Measurements from ENCODE around the gene CPOX. TPM values are rescaled to one million over a fixed set of nuclear protein-coding genes. Genes with fewer than 3 reads are reported as not detected.

CPOX gene
- total RNA-seq, 1 experiment from 2014 or later, result 24.7 TPM

- no peaks in the 10 kb centered on the region for H3K27me3 ChIP-seq (ENCODE audit: insufficient read depth, low read length)
- no peaks in the 10 kb centered on the region for H4K20me1 ChIP-seq (ENCODE audit: control insufficient read depth, insufficient read depth, insufficient read length)
- H3K4me3 Mint-ChIP-seq, result no peak overlapping the region
- H3K18ac ChIP-seq (ENCODE audit: insufficient read length, low read depth, low read length), result no peak overlapping the region
- H3K9me3 ChIP-seq (ENCODE audit: control insufficient read depth, low read depth, low read length), result no peaks in the 10 kb centered on the region
- H3K27ac ChIP-seq (ENCODE audit: insufficient read length, low read depth, low read length), result no peak overlapping the region
- H3K9me3 Mint-ChIP-seq, result no peaks in the 10 kb centered on the region; a peak in 1 of 5 replicates
- H3K27ac Mint-ChIP-seq, result no peak overlapping the region
- no peaks in the 10 kb centered on the region for H3K79me2 ChIP-seq (ENCODE audit: insufficient read depth, low read length)
- no peaks in the 10 kb centered on the region for H3K36me3 Mint-ChIP-seq (ENCODE audit: insufficient read depth in 1 of 3, low read depth in 3 of 3)
- H4K91ac ChIP-seq (ENCODE audit: insufficient read length, low read depth, low read length), result no peak overlapping the region
- DNase-seq, result no peak
- no peak overlapping the region for H2AFZ ChIP-seq (ENCODE audit: low read length)
- no peak overlapping the region for H4K8ac ChIP-seq (replicated peaks; ENCODE audit: insufficient read length, low read depth, low read length)
- H2BK15ac ChIP-seq (ENCODE audit: low read depth, low read length), result no peak overlapping the region
- H2AK5ac ChIP-seq (ENCODE audit: insufficient read length, low read length), result no peak overlapping the region
- no peak overlapping the region for H3K4me2 ChIP-seq (ENCODE audit: insufficient read depth, insufficient read length, low read length)
- no peaks in the 10 kb centered on the region for H3K27me3 Mint-ChIP-seq (ENCODE audit: low read depth)
- no peak overlapping the region for H2BK12ac ChIP-seq (ENCODE audit: insufficient read length, low read depth, low read length)
- H3K56ac ChIP-seq (ENCODE audit: insufficient read length, low read depth, low read length), result no peak overlapping the region
- H3K9ac ChIP-seq (ENCODE audit: extremely low read depth, insufficient read length, low read length), result no peak overlapping the region
- H2BK20ac ChIP-seq (ENCODE audit: low read depth, low read length, poor library complexity, severe bottlenecking), result no peak overlapping the region
- H3K23ac ChIP-seq (ENCODE audit: insufficient read length, low read depth, low read length), result no peak overlapping the region
- H3K14ac ChIP-seq (ENCODE audit: insufficient read depth, low read length), result no peak overlapping the region
- no peaks in the 10 kb centered on the region for H3K23me2 ChIP-seq (ENCODE audit: insufficient read length, low read depth, low read length, poor library complexity, severe bottlenecking)
- no peaks in the 10 kb centered on the region for H3K79me1 ChIP-seq (ENCODE audit: insufficient read depth, low read depth, low read length, poor library complexity, severe bottlenecking)
- no peak overlapping the region for H2BK120ac ChIP-seq (ENCODE audit: low read depth, low read length, poor library complexity, severe bottlenecking)
- H2BK5ac ChIP-seq (ENCODE audit: insufficient read length, low read length), result no peak overlapping the region
- no peaks in the 10 kb centered on the region for H3K4me1 Mint-ChIP-seq
- H3K4ac ChIP-seq (ENCODE audit: low read depth, low read length), result no peak overlapping the region
- H3K4me1 ChIP-seq (ENCODE audit: insufficient read depth, low read length), result no peaks in the 10 kb centered on the region
- TF ChIP-seq CTCF (conservative IDR thresholded peaks at IDR 0.05), result no peak
- no peak overlapping the region for H4K5ac ChIP-seq (ENCODE audit: insufficient read length, low read depth, low read length)
- no peak overlapping the region for H3T11ph ChIP-seq (ENCODE audit: low read length)
- no CpG with 5 or more reads among the region's 4 CpGs for WGBS (ENCODE audit: extremely low coverage, insufficient read length, low lambda C conversion rate)
Measured at GRCh38 chr3:98555025-98555379, 38.4 kb downstream of the CPOX start.

Data from H9 (cell line).